Loucy (cell line): ENCODE results near the gene DBH.

ENCODE experiments used
- H2AFZ ChIP-seq: fragments of 200-600 bp; sonication (generic); 2 replicates; pipeline ENCODE4 v1.6.0; 2016; ENCODE audit warnings: antibody characterized with exemption, mild to moderate bottlenecking, low read length, moderate library complexity
- H3F3A ChIP-seq: fragments of 200-600 bp; 2 replicates; pipeline ENCODE4 v1.6.0; 2016; ENCODE audit warnings: antibody characterized with exemption, low read depth, mild to moderate bottlenecking
- H3K27me3 ChIP-seq: fragments of 200-600 bp; sonication (generic); 2 replicates; pipeline ENCODE4 v1.6.1; 2014; ENCODE audit warnings: low read length, mild to moderate bottlenecking; ENCODE audit not compliant: insufficient read depth, poor library complexity, severe bottlenecking
- H3K36me3 ChIP-seq: fragments of 200-600 bp; sonication (generic); 2 replicates; pipeline ENCODE4 v1.6.1; 2016; ENCODE audit warnings: low read length; ENCODE audit not compliant: insufficient read depth
- H3K4me1 ChIP-seq: fragments of 200-600 bp; sonication (generic); 2 replicates; pipeline ENCODE4 v1.5.1; 2014; ENCODE audit warnings: low read length, mild to moderate bottlenecking; ENCODE audit not compliant: insufficient read depth, poor library complexity, severe bottlenecking
- H3K4me2 ChIP-seq: fragments of 200-600 bp; sonication (generic); 2 replicates; pipeline ENCODE4 v1.6.0; 2014; ENCODE audit warnings: antibody characterized with exemption, low read length, low read depth, mild to moderate bottlenecking; ENCODE audit not compliant: poor library complexity, severe bottlenecking
- H3K4me3 ChIP-seq: fragments of 200-600 bp; sonication (generic); 2 replicates; pipeline ENCODE4 v1.5.1; 2014; ENCODE audit warnings: low read length, mild to moderate bottlenecking, mixed read lengths; ENCODE audit not compliant: poor library complexity, severe bottlenecking
- H3K79me2 ChIP-seq: fragments of 200-600 bp; sonication (generic); 2 replicates; pipeline ENCODE4 v1.6.1; 2014; ENCODE audit warnings: low read length; ENCODE audit not compliant: insufficient read depth
- H3K9ac ChIP-seq: fragments of 200-600 bp; sonication (generic); 2 replicates; pipeline ENCODE4 v1.6.0; 2014; ENCODE audit warnings: mild to moderate bottlenecking, low read depth, low read length, moderate library complexity; ENCODE audit not compliant: poor library complexity, severe bottlenecking
- H3K9me2 ChIP-seq: fragments of 200-600 bp; sonication (generic); replicated peaks from 2 replicates; pipeline ENCODE4 v1.6.1; 2016; ENCODE audit warnings: low read depth, low read length, mixed read lengths
- H3K9me3 ChIP-seq: fragments of 200-600 bp; sonication (generic); 2 replicates; pipeline ENCODE4 v1.6.1; 2014; ENCODE audit warnings: mild to moderate bottlenecking, antibody characterized with exemption, low read length, low read depth; ENCODE audit not compliant: insufficient read depth
- H4K20me1 ChIP-seq: fragments of 200-600 bp; sonication (generic); 2 replicates; pipeline ENCODE4 v1.6.0; 2014; ENCODE audit warnings: antibody characterized with exemption, low read length, mild to moderate bottlenecking; ENCODE audit not compliant: insufficient read depth, poor library complexity, severe bottlenecking
- EZH2phosphoT487 ChIP-seq: fragments of 200-600 bp; IDR thresholded peaks from 2 replicates; pipeline ENCODE4 v1.6.1; 2018; ENCODE audit warnings: antibody characterized with exemption, mild to moderate bottlenecking, moderate library complexity, borderline replicate concordance
- TF ChIP-seq, protein P1 (sequence below): fragments of 200-600 bp; sonication (generic); conservative IDR thresholded peaks from 2 replicates; pipeline ENCODE4 v1.5.1; 2014; ENCODE audit warnings: mild to moderate bottlenecking, antibody characterized with exemption, low read length

The DBH gene

GRCh38 chr9:133671371-133671770 lies 35.2 kb downstream of the DBH start:
- Histone ChIP-seq H2AFZ (no peak overlapping the region), H3K27me3 (no peaks in the 10 kb centered on the region), H3K79me2 (no peaks in the 10 kb centered on the region), H3K36me3 (no peaks in the 10 kb centered on the region), H3K4me3 (no peak overlapping the region), H3K9me2 (no peaks in the 10 kb centered on the region), H3F3A (no peaks in the 10 kb centered on the region), H3K9me3 (no peaks in the 10 kb centered on the region), H4K20me1 (no peaks in the 10 kb centered on the region), H3K4me1 (peaks cover 5% of the 10 kb centered on the region), H3K4me2 (no peak overlapping the region), H3K9ac (no peak overlapping the region)
- TF ChIP-seq, protein P1, sequence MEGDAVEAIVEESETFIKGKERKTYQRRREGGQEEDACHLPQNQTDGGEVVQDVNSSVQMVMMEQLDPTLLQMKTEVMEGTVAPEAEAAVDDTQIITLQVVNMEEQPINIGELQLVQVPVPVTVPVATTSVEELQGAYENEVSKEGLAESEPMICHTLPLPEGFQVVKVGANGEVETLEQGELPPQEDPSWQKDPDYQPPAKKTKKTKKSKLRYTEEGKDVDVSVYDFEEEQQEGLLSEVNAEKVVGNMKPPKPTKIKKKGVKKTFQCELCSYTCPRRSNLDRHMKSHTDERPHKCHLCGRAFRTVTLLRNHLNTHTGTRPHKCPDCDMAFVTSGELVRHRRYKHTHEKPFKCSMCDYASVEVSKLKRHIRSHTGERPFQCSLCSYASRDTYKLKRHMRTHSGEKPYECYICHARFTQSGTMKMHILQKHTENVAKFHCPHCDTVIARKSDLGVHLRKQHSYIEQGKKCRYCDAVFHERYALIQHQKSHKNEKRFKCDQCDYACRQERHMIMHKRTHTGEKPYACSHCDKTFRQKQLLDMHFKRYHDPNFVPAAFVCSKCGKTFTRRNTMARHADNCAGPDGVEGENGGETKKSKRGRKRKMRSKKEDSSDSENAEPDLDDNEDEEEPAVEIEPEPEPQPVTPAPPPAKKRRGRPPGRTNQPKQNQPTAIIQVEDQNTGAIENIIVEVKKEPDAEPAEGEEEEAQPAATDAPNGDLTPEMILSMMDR = no peak
- TF ChIP-seq EZH2phosphoT487 = no peak

- H4K20me1 ChIP-seq = no peaks in the 10 kb centered on the region
- no peak overlapping the region for H2AFZ ChIP-seq
- H3K9me3 ChIP-seq = no peaks in the 10 kb centered on the region
- H3K4me1 ChIP-seq = peaks cover 18% of the 10 kb centered on the region
- H3K27me3 ChIP-seq = no peaks in the 10 kb centered on the region
- no peak overlapping the region for H3K4me2 ChIP-seq
- H3K36me3 ChIP-seq = no peaks in the 10 kb centered on the region
- H3K79me2 ChIP-seq = no peaks in the 10 kb centered on the region
- H3K9me2 ChIP-seq = no peaks in the 10 kb centered on the region
- no peaks in the 10 kb centered on the region for H3F3A ChIP-seq
- H3K4me3 ChIP-seq = no peak overlapping the region
- H3K9ac ChIP-seq = no peak overlapping the region
- TF ChIP-seq, protein P1 = no peak
- no peak for TF ChIP-seq EZH2phosphoT487
Observed at GRCh38 chr9:133672503-133673257, 36.5 kb downstream of the DBH start.

DNA sequence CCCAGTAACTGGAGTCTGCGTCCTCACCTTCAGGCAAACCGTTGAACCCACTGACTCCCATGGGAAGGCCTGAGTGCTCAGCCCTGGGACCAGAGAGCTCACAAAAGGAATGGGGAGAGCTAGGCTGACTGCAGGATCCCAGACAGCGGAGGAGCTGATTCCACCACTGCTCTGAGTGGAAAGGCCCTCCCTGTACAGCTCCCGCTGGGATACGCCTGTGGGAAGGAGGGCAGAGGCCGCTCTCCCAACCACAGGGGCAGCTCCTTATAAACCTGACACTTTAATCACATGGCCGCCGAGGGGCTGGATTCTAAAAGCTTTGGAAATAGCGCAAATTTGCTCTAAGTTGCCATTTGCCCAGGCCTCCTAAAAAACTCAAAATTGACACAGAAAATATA lies 37.1 kb downstream of the DBH start:
- Histone ChIP-seq H3K4me3 (no peak overlapping the region), H3K36me3 (no peaks in the 10 kb centered on the region), H3K4me1 (peaks cover 22% of the 10 kb centered on the region), H2AFZ (no peak overlapping the region), H3K9ac (no peak overlapping the region), H3K4me2 (no peak overlapping the region), H3F3A (no peaks in the 10 kb centered on the region), H3K79me2 (no peaks in the 10 kb centered on the region), H3K9me2 (no peaks in the 10 kb centered on the region), H4K20me1 (no peaks in the 10 kb centered on the region), H3K27me3 (no peaks in the 10 kb centered on the region), H3K9me3 (no peaks in the 10 kb centered on the region)
- TF ChIP-seq, protein P1 = no peak
- no peak for TF ChIP-seq EZH2phosphoT487
